ENCODE results near the gene MBNL1. TPM values are rescaled to one million over a fixed set of nuclear protein-coding genes. Genes with fewer than 3 reads are reported as not detected.
"Not testable (repeated sequence)": the region's sequence is repeated elsewhere in the genome, so short reads cannot be mapped to it uniquely, and the experiment has no call there.

The MBNL1 gene
- total RNA-seq, 1 experiment from 2014 or later = 265 TPM

DNA sequence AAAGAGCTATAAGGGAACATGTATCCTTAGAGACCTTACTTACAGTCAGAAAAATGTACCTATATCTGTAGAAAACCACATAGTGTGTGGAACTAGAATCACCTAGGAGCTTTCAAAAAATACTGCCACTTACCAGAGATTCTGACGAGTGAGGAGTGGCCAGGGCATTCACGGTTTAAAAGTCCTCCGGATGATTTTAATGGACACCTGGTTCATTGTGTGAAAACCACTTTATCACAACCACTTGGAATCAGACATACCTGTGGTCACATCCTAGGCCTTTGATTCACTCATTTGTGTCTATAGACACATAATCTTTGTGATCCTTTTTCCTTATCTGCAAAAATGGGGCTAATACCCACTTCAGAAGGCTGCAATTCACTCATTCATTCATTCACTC, 159.8 kb downstream of the MBNL1 start:
- Histone ChIP-seq H3K36me3 (ENCODE audit: insufficient read depth, low read length) (peaks cover 24% of the 10 kb centered on the region), H3K9me2 (replicated peaks; ENCODE audit: insufficient read depth, low read length) (no peaks in the 10 kb centered on the region), H3K27me3 (ENCODE audit: low read length) (no peaks in the 10 kb centered on the region), H4K20me1 (ENCODE audit: insufficient read depth, low read depth, low read length) (no peaks in the 10 kb centered on the region), H3K27ac (ENCODE audit: low read length) (no peak overlapping the region), H3K79me2 (ENCODE audit: low read length) (peaks cover 84% of the 10 kb centered on the region), H3K9me3 (ENCODE audit: low read length) (no peaks in the 10 kb centered on the region), H3K4me3 (ENCODE audit: low read length) (no peak overlapping the region), H3K4me2 (ENCODE audit: low read depth, low read length, poor library complexity, severe bottlenecking) (no peak overlapping the region), H3K9ac (ENCODE audit: low read length) (no peak overlapping the region), H2AFZ (ENCODE audit: low read length) (no peak overlapping the region), H3K4me1 (ENCODE audit: low read length) (no peaks in the 10 kb centered on the region)
- no peak for DNase-seq

- peaks cover 90% of the 10 kb centered on the region for H3K79me2 ChIP-seq (ENCODE audit: low read length)
- no peak overlapping the region for H3K4me2 ChIP-seq (ENCODE audit: low read depth, low read length, poor library complexity, severe bottlenecking)
- no peak overlapping the region for H3K4me3 ChIP-seq (ENCODE audit: low read length)
- H3K36me3 ChIP-seq (ENCODE audit: insufficient read depth, low read length) = peaks cover 24% of the 10 kb centered on the region
- H4K20me1 ChIP-seq (ENCODE audit: insufficient read depth, low read depth, low read length) = no peaks in the 10 kb centered on the region
- no peak overlapping the region for H2AFZ ChIP-seq (ENCODE audit: low read length)
- H3K9me3 ChIP-seq (ENCODE audit: low read length) = no peaks in the 10 kb centered on the region
- H3K27ac ChIP-seq (ENCODE audit: low read length) = no peak overlapping the region
- H3K27me3 ChIP-seq (ENCODE audit: low read length) = no peaks in the 10 kb centered on the region
- no peaks in the 10 kb centered on the region for H3K9me2 ChIP-seq (replicated peaks; ENCODE audit: insufficient read depth, low read length)
- H3K4me1 ChIP-seq (ENCODE audit: low read length) = no peaks in the 10 kb centered on the region
- DNase-seq = no peak
- H3K9ac ChIP-seq (ENCODE audit: low read length) = no peak overlapping the region
Observed at GRCh38 chr3:152430223-152431002, 161.7 kb downstream of the MBNL1 start.

- Histone ChIP-seq H3K27ac (ENCODE audit: low read length) (no peak overlapping the region), H3K9me2 (replicated peaks; ENCODE audit: insufficient read depth, low read length) (no peaks in the 10 kb centered on the region), H3K4me1 (ENCODE audit: low read length) (no peaks in the 10 kb centered on the region), H3K9me3 (ENCODE audit: low read length) (no peaks in the 10 kb centered on the region), H3K27me3 (ENCODE audit: low read length) (no peaks in the 10 kb centered on the region), H3K36me3 (ENCODE audit: insufficient read depth, low read length) (peaks cover 28% of the 10 kb centered on the region), H3K4me2 (ENCODE audit: low read depth, low read length, poor library complexity, severe bottlenecking) (no peak overlapping the region), H2AFZ (ENCODE audit: low read length) (no peak overlapping the region), H3K9ac (ENCODE audit: low read length) (no peak overlapping the region), H4K20me1 (ENCODE audit: insufficient read depth, low read depth, low read length) (no peaks in the 10 kb centered on the region), H3K79me2 (ENCODE audit: low read length) (peaks cover 97% of the 10 kb centered on the region), H3K4me3 (ENCODE audit: low read length) (no peak overlapping the region)
- DNase-seq = no peak
Observed at GRCh38 chr3:152434142-152434541, 165.4 kb downstream of the MBNL1 start.

DNA sequence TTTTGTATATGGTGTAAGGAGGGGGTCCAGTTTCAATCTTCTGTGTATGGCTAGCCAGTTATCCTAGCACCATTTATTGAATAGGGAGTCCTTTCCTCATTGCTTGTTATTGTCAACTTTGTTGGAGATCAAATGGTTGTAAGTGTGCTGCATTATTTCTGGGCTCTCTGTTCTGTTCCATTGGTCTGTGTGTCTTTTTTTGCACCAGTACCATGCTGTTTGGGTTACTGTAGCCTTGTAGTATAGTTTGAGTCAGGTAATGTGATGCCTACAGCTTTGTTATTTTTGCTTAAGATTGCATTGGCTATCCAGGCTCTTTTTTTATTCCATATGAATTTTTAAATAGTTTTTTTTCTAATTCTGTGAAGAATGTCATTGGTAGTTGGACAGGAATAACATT, 166.5 kb downstream of the MBNL1 start:
- H3K4me2 ChIP-seq (ENCODE audit: low read depth, low read length, poor library complexity, severe bottlenecking); H3K4me1 ChIP-seq (ENCODE audit: low read length); H3K27me3 ChIP-seq (ENCODE audit: low read length); H2AFZ ChIP-seq (ENCODE audit: low read length); H4K20me1 ChIP-seq (ENCODE audit: insufficient read depth, low read depth, low read length); H3K9me2 ChIP-seq (replicated peaks; ENCODE audit: insufficient read depth, low read length); H3K4me3 ChIP-seq (ENCODE audit: low read length); H3K9me3 ChIP-seq (ENCODE audit: low read length); H3K27ac ChIP-seq (ENCODE audit: low read length); H3K9ac ChIP-seq (ENCODE audit: low read length); DNase-seq: not testable (repeated sequence)
- H3K36me3 ChIP-seq (ENCODE audit: insufficient read depth, low read length) = peaks cover 27% of the 10 kb centered on the region
- peaks cover 96% of the 10 kb centered on the region for H3K79me2 ChIP-seq (ENCODE audit: low read length)

DNA sequence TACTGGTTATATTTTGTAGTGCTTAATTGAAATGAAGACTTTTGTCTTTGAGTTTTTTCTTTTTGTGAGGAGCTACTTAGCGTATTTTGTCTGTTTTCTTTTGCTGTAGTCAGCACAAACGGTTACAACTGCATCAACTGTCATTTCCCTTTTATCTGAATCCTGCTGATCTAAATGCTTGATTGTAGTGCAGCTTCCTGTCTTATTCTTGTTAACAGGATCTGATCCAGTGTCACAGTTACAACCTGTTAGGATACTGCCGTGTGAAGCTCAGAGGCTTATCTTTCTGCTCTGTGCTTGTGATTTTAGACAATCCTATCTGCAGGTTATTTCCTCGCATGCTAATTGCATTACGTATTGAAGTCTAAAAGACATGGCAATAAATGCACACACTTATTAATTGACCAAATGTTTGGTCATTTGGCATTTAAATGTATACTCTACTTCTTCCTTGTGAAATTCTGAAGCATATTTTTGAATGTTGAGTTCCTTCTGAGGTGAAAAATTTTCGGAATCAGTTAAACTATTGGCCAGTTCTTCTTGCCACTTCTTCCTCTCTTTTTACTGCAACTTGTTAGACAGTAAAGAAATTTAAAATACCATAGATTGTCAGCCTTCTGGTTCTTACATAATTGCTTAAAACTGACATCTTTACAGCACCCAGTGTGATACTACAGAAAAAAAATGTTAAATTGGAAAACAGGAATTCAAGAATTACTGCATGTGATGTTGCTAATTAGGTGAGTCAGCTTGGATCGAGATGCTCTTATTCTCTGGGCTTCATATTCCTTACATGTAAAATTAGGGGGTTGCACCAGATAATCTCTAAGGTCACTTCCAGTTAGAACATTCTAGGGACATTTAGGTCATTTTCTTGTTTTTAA, 168.2 kb downstream of the MBNL1 start:
- Histone ChIP-seq H2AFZ (ENCODE audit: low read length) (no peak overlapping the region), H3K9me2 (replicated peaks; ENCODE audit: insufficient read depth, low read length) (no peaks in the 10 kb centered on the region), H3K36me3 (ENCODE audit: insufficient read depth, low read length) (peaks cover 21% of the 10 kb centered on the region), H3K9ac (ENCODE audit: low read length) (no peak overlapping the region), H3K79me2 (ENCODE audit: low read length) (peaks cover 96% of the 10 kb centered on the region), H3K9me3 (ENCODE audit: low read length) (no peaks in the 10 kb centered on the region), H3K4me3 (ENCODE audit: low read length) (no peak overlapping the region), H4K20me1 (ENCODE audit: insufficient read depth, low read depth, low read length) (no peaks in the 10 kb centered on the region), H3K27me3 (ENCODE audit: low read length) (no peaks in the 10 kb centered on the region), H3K27ac (ENCODE audit: low read length) (no peak overlapping the region), H3K4me2 (ENCODE audit: low read depth, low read length, poor library complexity, severe bottlenecking) (no peak overlapping the region), H3K4me1 (ENCODE audit: low read length) (peaks cover 9% of the 10 kb centered on the region)
- DNase-seq = no peak

- Histone ChIP-seq H3K9ac (ENCODE audit: low read length) (no peak overlapping the region), H3K36me3 (ENCODE audit: insufficient read depth, low read length) (peaks cover 10% of the 10 kb centered on the region), H3K9me2 (replicated peaks; ENCODE audit: insufficient read depth, low read length) (no peaks in the 10 kb centered on the region), H3K4me1 (ENCODE audit: low read length) (peaks cover 22% of the 10 kb centered on the region), H3K27me3 (ENCODE audit: low read length) (no peaks in the 10 kb centered on the region), H3K4me3 (ENCODE audit: low read length) (no peak overlapping the region), H4K20me1 (ENCODE audit: insufficient read depth, low read depth, low read length) (no peaks in the 10 kb centered on the region), H3K9me3 (ENCODE audit: low read length) (no peaks in the 10 kb centered on the region), H3K79me2 (ENCODE audit: low read length) (peaks cover 96% of the 10 kb centered on the region), H2AFZ (ENCODE audit: low read length) (no peak overlapping the region), H3K4me2 (ENCODE audit: low read depth, low read length, poor library complexity, severe bottlenecking) (no peak overlapping the region), H3K27ac (ENCODE audit: low read length) (no peak overlapping the region)
- DNase-seq = no peak
Observed at GRCh38 chr3:152438181-152438580, 169.5 kb downstream of the MBNL1 start.

GRCh38 chr3:152438706-152439105, 170.0 kb downstream of the MBNL1 start:
- Histone ChIP-seq H3K27me3 (ENCODE audit: low read length) (no peaks in the 10 kb centered on the region), H3K9me2 (replicated peaks; ENCODE audit: insufficient read depth, low read length) (no peaks in the 10 kb centered on the region), H3K4me2 (ENCODE audit: low read depth, low read length, poor library complexity, severe bottlenecking) (no peak overlapping the region), H4K20me1 (ENCODE audit: insufficient read depth, low read depth, low read length) (no peaks in the 10 kb centered on the region), H3K4me3 (ENCODE audit: low read length) (no peak overlapping the region), H3K4me1 (ENCODE audit: low read length) (peaks cover 27% of the 10 kb centered on the region), H3K9ac (ENCODE audit: low read length) (no peak overlapping the region), H3K9me3 (ENCODE audit: low read length) (no peaks in the 10 kb centered on the region), H2AFZ (ENCODE audit: low read length) (no peak overlapping the region), H3K27ac (ENCODE audit: low read length) (no peak overlapping the region), H3K79me2 (ENCODE audit: low read length) (peaks cover 98% of the 10 kb centered on the region), H3K36me3 (ENCODE audit: insufficient read depth, low read length) (peaks cover 8% of the 10 kb centered on the region)
- DNase-seq = no peak

DNA sequence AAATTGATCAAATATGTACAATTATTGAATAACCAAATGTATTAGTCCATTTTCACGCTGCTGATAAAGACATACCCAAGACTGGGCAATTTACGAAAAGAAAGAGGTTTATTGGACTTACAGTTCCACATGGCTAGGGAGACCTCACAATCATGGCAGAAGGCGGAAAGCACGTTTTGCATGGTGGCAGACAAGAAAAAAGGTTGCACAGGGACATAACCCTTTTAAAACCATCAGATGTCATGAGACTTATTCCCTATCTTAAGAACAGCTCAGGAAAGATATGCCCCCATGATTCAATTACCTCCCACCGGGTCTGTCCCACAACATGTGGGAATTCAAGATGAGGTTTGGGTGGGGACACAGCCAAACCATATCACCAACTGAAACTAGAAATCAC, 171.5 kb downstream of the MBNL1 start:
- not testable (repeated sequence) for H4K20me1 ChIP-seq (ENCODE audit: insufficient read depth, low read depth, low read length); H3K4me3 ChIP-seq (ENCODE audit: low read length); H3K9ac ChIP-seq (ENCODE audit: low read length); H3K9me3 ChIP-seq (ENCODE audit: low read length); H3K27ac ChIP-seq (ENCODE audit: low read length); H3K9me2 ChIP-seq (replicated peaks; ENCODE audit: insufficient read depth, low read length); H2AFZ ChIP-seq (ENCODE audit: low read length); H3K4me2 ChIP-seq (ENCODE audit: low read depth, low read length, poor library complexity, severe bottlenecking); DNase-seq; H3K27me3 ChIP-seq (ENCODE audit: low read length)
- Histone ChIP-seq H3K79me2 (ENCODE audit: low read length) (peaks cover 98% of the 10 kb centered on the region), H3K36me3 (ENCODE audit: insufficient read depth, low read length) (peaks cover 16% of the 10 kb centered on the region), H3K4me1 (ENCODE audit: low read length) (peaks cover 37% of the 10 kb centered on the region)

Data from Karpas-422 (cell line).